HG03457 (cell line): ENCODE measurements around the gene GNMT.

ENCODE experiments used
- ATAC-seq: cut with Tn5 transposase; IDR thresholded peaks from one replicate; pipeline ENCODE4 v1.9.1; 2021; ENCODE audit warnings: moderate number of reproducible peaks; ENCODE audit not compliant: unreplicated experiment

Gene GNMT

GRCh38 chr6:43009124-43009523 lies 48.6 kb downstream of the GNMT start:
- no peak for ATAC-seq

- ATAC-seq = no peak
Observed at GRCh38 chr6:43011207-43011606, 50.7 kb downstream of the GNMT start.

- no peak for ATAC-seq
Observed at GRCh38 chr6:43012364-43012763, 51.8 kb downstream of the GNMT start.

- ATAC-seq = no peak
Observed at GRCh38 chr6:43013097-43013842, 52.7 kb downstream of the GNMT start.
